Cerebellar nuclear complex (tissue), 1 donor: ENCODE data around the gene EFHD1.

Experiments
- DNase-seq, 2 experiments: peaks; one replicate each; lab custom pipeline; 2025; lab: John Stamatoyannopoulos, UW

Gene EFHD1, protein sequence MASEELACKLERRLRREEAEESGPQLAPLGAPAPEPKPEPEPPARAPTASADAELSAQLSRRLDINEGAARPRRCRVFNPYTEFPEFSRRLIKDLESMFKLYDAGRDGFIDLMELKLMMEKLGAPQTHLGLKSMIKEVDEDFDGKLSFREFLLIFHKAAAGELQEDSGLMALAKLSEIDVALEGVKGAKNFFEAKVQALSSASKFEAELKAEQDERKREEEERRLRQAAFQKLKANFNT

DNA sequence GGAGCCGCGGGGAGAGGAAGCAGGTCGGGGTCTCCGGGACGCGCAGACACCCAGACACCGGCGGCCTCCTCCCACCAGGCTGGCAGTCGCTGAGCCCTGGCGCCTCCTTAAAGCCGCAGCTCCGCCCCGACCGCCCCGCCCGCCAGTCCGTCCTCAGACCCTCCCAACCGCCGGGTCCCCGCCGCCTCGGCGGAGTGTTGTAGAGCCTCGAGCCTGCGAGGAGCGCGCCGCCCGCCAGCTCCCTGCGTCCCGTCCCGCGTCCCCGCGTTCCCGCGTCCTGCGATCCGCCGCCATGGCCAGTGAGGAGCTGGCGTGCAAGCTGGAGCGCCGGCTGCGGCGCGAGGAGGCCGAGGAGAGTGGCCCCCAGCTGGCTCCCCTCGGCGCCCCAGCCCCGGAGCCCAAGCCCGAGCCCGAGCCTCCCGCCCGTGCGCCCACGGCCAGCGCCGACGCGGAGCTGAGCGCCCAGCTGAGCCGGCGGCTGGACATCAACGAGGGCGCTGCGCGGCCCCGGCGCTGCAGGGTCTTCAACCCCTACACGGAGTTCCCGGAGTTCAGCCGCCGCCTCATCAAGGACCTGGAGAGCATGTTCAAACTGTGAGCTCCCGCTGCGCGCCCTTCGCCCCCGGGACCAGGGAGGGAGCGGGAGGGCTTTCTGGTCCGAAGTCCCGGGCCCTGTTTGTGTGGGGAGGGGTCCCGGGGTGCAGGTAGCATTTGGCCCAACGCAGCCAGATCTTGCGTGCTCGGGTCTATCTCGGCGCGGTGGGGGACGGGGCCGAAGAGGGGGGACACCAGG lies at the start of gene EFHD1:
Gene EFHD1 (plus strand): TSS at position 192 of the 793 bp plus-strand sequence. CDS start 101 bp downstream, at position 293.
- no peak for DNase-seq

DNA sequence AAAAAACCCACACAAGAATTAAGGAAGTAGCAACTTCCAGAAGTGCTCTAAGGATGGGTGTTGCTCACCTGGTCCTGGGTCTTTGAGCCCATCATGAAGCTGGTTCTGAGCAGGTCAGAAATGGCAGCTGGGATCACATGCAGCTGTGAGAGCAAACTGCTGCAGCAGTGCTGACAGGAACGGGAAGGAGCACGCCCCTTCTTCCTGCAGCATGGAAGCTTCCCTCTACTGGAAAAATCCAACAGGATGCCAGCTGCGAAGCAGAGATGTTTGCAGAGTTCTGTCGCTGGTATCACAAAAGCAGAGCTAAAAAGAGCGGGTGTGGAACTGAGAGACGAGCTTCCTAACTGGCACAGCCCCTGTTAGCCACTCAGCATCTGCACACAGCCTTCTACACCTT lies 49.2 kb upstream of the EFHD1 start:
- no peak for DNase-seq

DNA sequence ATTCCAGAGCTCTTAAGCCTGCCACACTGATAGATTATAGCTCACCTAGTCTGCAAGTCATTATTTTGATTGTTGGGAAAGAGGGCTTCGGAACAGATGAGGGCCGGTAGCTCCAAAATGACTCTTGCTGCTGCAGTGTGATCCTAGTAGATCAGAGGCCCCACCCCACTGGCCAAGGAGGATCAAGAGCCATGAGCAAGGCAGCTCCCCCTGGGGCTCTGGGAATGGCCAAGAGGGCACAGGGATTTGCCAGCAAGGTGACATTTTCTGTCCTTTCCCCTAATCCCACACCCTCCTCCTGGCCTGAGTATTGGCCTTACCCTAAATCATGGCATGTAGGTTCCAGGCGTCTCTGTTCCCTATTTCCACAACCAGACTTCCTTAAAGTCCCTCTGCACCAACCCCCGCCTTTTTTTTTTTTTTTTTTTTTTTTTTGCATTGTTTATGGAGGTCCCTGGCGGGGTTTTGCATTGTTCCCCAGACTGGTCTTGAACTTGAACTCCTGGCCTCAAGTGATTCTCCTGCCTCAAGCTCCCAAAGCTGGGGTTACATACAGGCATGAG lies 46.4 kb upstream of the EFHD1 start:
- DNase-seq: no peak

DNA sequence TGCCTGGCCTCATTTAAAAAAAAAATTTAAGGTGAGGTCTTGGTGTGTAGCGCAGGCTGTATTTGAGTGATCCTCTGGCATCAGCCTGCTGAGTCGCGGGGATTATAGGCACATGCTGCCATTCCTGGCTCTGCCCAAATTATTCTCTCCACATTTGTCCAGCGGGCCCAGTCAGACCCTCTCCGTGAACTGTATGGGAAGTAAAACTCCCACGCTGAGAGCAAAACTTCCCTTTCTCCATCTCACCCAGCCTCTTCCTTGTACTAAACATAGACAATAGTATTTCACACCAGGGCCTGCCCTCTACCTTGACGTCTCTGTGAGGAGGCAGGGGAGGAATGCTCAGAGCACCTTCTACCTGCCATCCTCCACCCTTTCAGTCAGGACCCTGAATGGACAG lies 45.9 kb upstream of the EFHD1 start:
- DNase-seq: no peak

DNA sequence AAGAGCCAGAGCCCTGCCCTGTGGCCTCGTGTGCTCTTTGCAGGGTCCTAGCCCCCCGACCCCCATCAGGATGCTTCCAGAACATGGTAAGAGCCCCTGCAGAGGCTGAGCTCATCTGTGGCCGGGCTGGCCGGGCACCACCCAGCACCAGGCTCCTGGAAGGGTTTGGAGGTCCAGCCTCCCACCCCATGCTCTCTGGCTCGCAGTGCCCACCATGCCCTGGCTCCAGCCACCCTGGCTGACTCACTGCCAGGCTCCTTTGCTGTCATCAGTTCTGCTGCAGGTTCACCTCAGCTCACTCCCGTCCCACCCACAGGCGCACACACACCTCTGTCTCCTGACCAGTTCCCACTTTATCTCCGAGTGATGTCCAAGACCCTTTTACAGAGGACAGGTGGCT lies 45.4 kb upstream of the EFHD1 start:
- DNase-seq: no peak

DNA sequence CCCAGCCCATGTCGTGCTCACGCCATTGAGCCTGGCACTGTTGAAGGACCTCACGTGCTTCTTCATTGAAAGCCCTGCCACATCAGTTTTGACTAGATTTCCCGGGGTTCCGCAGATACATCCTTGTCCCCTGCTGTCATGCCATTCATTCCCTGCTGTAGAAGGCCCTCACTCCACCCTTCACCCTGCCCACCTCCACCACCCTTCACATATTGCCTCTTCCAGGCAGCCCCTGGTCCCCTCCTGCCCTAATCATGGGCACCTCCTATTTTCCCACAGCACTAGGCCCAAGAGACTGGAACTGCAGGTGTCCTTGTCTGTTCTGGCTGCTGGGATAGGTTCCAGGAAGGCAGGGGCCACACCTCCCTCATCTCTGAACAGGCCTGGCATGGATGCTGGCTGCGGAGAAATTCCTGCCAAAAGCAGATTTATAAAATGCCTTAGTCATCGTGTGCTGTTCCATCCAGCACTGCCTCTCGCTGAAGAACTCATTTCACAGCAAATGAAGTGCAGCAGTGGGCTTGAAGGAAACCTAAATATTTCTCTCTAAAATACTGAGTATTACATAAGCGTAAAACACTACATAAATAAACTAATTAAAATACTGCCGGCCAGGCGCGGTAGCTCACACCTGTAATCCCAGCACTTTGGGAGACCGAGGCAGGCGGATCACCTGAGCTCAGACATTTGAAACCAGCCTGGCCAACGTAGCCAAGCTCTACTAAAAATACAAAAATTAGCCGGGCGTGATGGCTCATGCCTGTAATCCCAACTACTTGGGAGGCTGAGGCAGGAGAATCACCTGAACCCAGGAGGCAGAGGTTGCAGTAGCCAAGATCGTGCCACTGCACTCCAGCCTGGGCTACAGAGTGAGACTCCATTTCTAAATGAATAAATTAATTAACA lies 44.5 kb upstream of the EFHD1 start:
- no peak for DNase-seq

DNA sequence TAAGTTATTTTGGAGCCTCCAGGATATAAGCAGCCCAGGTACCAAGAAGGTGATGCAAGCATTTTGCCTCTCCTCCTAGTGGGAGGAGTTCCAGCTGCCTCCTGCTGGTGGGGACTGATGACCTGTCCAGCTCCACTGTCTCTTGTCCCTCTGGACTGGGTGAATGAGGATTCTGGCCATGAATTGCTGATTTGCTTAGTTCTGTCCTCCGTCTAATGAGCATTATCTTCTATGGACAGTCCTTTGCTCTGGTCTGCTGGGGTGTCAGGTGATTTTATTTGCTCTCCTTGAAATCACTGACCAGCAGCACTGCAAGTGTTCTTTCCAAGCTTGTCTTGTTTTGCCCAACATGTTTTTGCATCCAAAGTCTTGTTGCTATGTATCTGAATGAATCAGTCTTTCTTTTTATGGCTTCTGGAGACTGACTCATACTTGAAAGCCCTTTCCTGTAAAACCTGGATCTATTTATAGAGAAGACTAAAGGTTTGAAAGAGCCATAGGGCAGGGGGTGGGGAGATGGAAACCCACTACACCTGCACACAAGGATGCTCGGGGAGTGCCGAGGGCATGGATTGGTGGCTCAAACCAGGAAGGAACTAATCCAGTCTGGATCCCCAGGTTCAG lies 40.5 kb upstream of the EFHD1 start:
- DNase-seq: no peak

DNA sequence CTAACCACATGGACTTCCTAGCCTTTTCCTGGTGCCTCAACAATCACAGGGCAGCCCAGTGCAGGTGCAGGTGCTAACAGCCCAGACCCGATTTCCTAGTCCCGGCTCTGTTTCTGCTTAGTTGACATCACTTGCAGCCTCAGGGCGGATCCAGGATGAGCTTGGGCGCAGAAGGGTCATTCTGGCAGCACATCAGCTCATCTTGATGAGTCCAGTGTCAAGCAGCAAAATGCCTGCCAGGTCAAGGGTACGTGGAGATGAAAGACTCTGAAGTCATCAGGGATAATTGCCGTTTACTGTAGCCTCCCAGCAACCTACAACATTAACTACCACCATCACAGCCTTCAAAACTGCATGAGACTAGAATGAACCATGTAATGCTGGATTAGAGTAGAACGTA lies 39.4 kb upstream of the EFHD1 start:
- DNase-seq: no peak

DNA sequence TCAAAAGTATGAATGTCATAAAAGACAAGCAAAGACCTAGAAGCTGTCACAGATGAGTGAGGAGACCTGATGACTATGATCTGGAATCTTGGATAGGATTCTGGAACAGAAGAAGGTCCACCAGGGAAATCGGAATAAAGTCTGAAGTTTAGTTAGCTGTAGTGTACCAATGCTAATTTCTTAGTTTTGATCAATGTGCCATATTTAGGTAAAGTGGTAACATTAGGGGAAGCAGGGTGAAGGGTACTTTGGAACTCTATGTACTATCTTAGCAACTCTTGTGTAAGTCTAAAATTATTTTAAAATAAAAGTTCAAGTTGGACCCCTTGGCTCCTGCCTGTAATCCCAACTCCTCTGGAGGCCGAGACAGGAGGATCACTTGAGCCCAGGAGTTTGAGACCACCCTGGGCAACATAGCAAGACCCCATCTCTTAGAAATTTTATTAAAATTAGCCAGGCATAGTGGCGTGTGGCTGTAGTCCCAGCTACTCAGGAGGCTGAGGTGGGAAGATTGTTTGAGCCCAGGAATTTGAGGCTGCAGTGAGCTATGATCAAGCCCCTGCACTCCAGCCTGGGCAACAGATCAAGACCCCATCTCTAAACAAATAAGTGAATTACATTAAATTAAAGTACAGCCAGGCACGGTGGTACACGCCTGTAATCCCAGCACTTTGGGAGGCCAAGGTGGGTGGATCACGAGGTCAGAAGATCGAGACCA lies 35.9 kb upstream of the EFHD1 start:
- no peak for DNase-seq

DNA sequence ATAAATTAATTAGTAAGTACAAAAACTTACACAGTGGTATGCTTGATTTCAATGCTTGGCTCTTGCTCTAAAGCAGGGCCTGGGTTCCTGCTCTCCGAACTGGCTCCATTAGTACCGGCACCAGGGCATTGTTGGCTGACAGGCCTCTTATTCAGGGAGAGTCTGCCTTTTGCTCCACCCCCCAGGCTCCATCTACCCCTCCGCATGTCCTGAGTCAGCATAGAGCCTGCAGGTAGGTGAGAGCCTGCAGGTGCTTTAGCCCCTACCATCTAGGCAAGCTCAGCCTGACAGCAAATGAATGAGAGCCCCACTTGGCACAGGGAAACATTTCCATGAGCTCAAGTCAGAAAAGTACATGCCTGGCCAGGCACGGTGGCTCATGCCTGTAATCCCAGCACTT lies 35.1 kb upstream of the EFHD1 start:
- DNase-seq: no peak

DNA sequence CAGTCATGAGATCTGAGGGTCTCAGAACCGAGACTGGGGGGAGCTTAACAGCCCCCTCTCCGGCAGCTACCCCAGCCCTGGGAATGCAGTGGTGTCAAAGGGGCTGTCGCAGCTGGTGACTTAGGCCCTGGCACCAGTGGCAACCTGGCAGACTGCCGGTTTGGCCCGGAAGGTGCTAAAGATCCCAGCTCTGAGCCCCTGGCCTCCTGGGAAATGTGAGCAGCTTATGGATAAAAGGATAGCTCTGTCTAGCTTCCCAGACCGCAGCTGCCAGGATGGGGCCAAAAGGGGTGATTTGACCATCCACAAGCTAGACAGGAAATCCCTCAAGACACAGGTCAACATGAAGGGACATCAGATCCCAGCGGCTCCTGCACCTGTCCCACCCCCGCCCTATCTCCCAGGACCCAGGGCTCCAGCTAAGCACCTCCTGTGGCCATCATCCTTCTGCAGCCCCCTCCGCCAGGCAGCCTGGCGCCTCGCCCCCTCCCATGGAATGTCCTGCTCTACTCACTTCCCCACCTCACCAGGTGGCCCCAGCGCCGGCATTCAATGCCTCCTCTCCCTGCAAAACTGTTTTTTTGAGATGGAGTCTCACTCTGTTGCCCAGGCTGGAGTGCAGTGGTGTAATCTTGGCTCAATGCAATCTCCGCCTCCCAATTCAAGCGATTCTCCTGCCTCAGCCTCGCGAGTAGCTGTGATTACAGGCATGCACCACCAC lies 33.2 kb upstream of the EFHD1 start:
- no peak for DNase-seq

DNA sequence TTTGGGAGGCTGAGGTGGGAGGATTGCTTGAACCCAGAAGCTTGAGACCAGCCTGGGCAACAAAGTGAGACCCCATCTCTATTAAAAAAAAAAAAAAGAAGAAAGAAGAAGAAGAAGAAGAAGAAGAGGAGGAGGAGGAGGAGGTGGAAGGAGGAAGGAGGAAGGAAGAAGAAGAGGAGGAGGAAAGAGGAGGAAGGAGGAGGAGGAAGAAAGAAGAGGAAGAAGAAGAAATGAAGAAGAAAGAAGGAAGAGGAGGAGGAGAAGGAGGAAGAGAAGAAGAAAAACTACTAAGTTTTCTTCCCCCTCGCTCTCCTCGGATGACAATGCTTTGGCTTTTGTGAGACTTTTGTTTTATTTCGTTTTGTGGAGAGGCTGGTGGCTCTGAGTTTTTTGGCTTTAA lies 30.1 kb upstream of the EFHD1 start:
- no peak for DNase-seq

DNA sequence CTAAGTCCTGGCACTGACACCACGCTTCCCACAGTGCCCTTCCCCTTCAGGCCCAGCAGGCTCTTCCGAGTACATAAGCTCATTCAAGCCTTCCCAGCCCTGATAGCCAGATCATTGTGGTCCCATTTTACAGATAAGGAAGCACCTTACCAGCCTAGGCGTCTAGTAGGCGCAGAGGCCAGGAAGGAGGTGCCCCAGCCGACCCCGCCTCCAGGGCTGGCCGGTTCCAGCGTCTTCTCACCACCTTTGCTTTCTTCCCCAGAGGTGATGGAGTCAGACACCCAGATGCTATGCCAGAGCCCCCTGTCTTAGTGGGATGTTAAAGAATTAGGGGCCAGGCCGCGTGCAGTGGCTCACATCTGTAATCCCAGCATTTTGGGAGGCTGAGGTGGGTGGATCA lies 28.9 kb upstream of the EFHD1 start:
- DNase-seq: no peak

DNA sequence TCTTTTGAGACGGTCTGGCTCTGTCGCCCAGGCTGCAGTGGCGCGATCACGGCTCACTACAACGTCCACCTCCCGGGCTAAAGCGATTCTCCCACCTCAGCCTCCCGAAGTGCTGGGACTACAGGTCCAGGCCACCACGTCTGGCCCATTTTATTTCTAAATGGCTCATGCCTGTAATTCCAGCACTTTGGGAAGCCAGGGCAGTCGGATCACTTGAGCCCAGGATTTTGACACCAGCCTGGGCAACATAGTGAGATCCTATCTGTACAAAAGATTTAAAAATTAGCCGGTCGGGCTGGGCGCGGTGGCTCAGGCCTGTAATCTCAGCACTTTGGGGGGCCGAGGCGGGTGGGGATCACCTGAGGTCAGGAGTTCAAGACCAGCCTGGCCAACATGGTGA lies 26.4 kb upstream of the EFHD1 start:
- DNase-seq: no peak

DNA sequence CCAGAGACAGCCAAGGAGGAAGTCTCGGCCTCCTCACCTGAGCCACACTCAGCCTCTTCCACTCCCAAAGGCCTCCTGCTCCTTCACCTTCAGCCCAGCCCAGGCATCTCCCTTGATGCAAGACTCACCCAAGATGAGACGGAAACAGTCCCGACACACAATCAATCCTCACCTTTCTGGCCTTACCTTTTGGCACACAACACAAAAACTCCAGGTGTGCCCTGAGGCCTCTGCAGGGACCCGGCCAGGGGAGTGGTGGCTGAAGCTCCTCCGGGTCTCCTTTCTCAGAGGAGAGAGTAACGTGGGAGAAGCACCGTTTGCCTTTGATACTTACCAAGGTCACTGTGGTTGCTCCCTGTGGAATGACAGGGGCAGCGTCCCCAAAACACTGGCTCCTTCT lies 23.8 kb upstream of the EFHD1 start:
- no peak for DNase-seq

DNA sequence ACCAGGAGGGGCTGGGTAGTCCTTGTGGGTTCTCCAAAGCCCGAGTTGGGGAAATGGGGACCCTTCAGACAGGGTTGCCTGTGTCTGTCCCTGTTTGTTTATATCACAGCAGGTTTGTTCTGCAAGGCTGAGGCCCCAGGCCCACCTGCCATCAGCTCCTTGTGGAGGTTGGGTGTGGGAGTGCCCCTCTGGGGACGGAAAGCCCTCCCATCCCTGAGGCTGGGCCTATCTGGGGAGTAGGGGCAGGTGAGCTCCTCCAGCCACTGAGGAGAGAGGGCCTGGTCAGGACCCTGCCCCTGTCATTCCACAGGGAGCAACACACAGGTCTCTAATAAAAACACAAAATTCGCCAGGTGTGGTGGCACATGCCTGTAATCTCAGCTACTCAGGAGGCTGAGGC lies 23.3 kb upstream of the EFHD1 start:
- DNase-seq: no peak

DNA sequence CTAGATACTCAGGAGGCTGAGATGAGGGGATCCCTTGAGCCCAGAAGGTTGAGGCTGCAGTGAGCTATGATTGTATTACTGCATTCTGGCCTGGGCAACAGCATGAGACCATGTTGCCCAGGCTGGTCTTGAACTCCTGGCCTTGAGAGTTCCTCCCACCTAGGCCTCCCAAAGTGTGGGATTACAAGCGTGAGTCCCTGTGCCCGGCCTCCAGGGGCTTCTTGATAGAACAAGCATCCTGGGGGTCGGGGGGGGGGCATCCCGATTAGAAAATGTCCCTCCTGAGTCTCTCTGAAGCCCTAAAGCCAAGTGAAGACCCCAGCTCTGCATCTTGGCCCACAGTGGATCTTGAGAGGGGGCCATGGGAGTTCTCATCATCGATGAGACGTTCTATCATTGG lies 22.3 kb upstream of the EFHD1 start:
- no peak for DNase-seq

DNA sequence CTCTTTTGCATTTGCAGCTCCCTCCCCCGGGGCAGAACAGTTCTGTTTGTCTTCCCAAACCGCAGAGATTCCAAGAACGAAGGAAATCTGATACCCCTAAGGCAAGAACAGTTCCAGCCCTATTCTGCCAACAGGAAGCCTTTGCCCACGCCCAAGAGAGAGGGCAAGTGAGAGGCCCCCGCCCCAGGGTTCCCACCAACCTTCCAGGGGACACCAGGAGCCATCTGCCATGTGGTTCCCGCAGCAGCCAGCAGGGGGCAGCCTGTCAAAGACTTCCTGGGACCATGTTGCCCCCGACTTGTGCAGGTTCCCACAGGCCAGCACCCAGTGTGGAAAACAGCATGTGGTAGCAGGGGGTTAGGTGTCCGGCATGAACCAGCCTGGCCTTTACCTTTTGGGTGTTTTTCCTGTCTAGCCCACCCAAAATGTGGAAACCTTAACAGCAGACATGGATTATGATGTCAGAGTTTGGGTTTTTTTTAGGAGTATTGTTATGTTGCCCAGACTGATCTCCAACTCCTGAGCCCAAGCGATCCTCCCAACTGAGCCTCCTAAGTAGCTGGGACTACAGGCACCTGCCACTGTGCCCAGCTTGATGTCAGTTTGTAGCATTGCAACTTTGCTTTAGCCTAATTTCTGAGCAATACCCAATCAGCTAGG lies 21.7 kb upstream of the EFHD1 start:
- DNase-seq: no peak

DNA sequence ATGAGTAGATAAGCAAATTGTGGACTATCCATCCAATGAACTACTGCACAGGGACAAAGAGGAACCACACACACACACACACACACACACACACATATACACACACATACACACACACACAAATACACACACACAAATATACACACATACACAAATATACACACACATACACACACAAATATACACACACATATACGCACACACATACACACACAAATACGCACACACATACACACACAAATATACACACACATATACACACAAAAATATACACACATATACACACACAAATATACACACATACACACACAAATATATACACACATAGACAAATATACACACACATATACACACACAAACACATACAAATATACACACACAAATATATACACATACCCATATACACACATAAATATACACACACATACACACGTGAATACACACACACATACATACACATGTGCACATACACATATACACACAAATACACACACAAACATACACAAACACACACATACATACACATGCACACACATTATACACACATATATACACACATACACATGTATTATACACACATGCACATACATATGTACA lies 19.8 kb upstream of the EFHD1 start:
- no peak for DNase-seq

DNA sequence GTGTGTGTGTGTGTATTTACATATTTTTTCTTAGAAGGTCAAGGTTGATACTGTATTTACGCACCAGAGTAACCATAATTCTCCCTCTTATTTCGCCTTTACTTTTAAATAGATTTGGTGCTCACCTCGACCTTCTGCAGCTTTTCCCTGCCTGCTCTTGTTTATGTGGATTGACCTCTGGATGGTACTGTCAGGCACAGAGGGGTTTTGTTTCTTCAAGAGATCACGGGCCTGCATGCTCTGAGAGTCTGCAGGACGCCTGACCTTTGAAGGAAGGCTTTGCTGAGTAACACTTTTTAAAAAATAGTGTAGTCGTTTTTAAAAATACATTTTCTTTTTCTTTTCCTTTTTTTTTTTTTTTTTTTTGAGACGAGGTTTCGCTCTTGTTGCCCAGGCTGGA lies 18.1 kb upstream of the EFHD1 start:
- DNase-seq: no peak
